Retinal pigment epithelial cell (primary cell): ENCODE data around the gene CTNNA2.
"Not testable (repeated sequence)": the region's sequence is repeated elsewhere in the genome, so short reads cannot be mapped to it uniquely, and the experiment has no call there.

Experiments
- DNase-seq: peaks from one replicate; pipeline ENCODE4 v3.0.0-alpha.2; 2010; ENCODE audit warnings: low read depth
- H3K4me3 ChIP-seq: 2 replicates; pipeline ENCODE4 v1.5.1; 2011; ENCODE audit warnings: mild to moderate bottlenecking, low read length, control low read depth, moderate library complexity
- TF ChIP-seq, protein P1 (sequence below): conservative IDR thresholded peaks from 2 replicates; pipeline ENCODE4 v1.5.1; 2011; ENCODE audit warnings: low read depth, low read length, control low read depth, inconsistent platforms

Gene CTNNA2

GRCh38 chr2:80086831-80087230, 574.0 kb downstream of the CTNNA2 start:
- peak; percentile 70 for DNase-seq
- TF ChIP-seq, protein P1, sequence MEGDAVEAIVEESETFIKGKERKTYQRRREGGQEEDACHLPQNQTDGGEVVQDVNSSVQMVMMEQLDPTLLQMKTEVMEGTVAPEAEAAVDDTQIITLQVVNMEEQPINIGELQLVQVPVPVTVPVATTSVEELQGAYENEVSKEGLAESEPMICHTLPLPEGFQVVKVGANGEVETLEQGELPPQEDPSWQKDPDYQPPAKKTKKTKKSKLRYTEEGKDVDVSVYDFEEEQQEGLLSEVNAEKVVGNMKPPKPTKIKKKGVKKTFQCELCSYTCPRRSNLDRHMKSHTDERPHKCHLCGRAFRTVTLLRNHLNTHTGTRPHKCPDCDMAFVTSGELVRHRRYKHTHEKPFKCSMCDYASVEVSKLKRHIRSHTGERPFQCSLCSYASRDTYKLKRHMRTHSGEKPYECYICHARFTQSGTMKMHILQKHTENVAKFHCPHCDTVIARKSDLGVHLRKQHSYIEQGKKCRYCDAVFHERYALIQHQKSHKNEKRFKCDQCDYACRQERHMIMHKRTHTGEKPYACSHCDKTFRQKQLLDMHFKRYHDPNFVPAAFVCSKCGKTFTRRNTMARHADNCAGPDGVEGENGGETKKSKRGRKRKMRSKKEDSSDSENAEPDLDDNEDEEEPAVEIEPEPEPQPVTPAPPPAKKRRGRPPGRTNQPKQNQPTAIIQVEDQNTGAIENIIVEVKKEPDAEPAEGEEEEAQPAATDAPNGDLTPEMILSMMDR, result peak; percentile 29
- no peak overlapping the region for H3K4me3 ChIP-seq

GRCh38 chr2:80091237-80091636, 578.4 kb downstream of the CTNNA2 start:
- TF ChIP-seq, protein P1, result no peak
- no peak overlapping the region for H3K4me3 ChIP-seq
- DNase-seq, result no peak

GRCh38 chr2:80092474-80092873, 579.6 kb downstream of the CTNNA2 start:
- no peak for DNase-seq
- TF ChIP-seq, protein P1, result no peak
- no peak overlapping the region for H3K4me3 ChIP-seq

GRCh38 chr2:80098503-80098902, 585.7 kb downstream of the CTNNA2 start:
- not testable (repeated sequence) for H3K4me3 ChIP-seq, DNase-seq

DNA sequence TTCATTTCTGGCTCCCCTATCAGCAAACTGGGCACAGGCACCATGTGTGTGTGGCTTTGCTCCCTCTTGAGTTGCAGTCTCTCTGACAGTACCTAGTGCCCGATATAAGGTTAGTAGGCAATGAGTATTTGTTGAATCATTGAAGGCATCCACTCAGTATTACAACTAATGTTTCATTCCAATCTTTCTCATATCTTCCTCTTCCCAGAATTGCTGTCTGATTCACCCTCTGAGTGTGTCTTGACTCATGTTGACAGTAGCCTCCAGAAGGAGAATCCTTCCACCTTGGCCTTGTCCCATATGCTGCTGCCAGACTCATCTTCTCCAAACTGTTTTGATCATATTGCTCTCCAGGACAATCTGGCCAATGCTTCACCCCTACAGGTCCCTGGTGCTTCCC, 589.2 kb downstream of the CTNNA2 start:
- no peak for DNase-seq
- TF ChIP-seq, protein P1, result no peak
- no peak overlapping the region for H3K4me3 ChIP-seq

DNA sequence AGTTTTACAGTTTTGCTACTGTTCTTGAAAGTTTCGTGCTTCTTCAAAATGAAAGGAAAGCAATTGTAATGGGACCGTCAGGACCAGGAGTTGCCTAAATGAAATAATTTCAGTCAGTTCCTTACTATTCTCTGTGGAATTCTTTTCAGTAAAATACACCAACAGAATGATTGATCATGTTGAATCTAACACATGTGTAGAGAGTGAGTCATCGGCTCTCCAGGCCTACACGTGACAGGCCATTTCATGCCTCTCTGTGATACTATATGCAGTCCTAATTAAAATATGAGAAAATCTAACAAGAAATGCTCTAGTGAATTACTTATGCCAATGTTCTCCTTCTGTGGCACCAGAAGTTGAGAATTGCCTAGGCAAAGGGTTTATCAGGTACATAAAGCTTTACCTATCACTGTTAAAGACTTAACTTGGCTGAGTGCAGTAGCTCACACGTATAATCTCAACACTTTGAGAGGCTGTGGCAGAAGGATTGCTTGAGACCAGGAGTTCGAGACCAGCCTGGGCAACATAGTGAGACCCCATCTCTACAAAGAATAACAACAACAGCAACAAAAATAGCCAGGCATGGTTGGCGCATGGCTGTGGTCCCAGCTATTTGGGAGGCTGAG, 592.3 kb downstream of the CTNNA2 start:
- TF ChIP-seq, protein P1, result no peak
- H3K4me3 ChIP-seq, result no peak overlapping the region
- no peak for DNase-seq

GRCh38 chr2:80111185-80111584, 598.3 kb downstream of the CTNNA2 start:
- TF ChIP-seq, protein P1, result no peak
- DNase-seq, result no peak
- no peak overlapping the region for H3K4me3 ChIP-seq

- TF ChIP-seq, protein P1, result no peak
- no peak for DNase-seq
- H3K4me3 ChIP-seq, result no peak overlapping the region
Observed at GRCh38 chr2:80112790-80113189, 599.9 kb downstream of the CTNNA2 start.
